Adrenal gland (tissue), 5 donors: ENCODE measurements around the gene LMNA.

Experiments used
- CTCF ChIP-seq, 6 experiments: fragments of 450-650 bp in 4 of 6; fragments of 200-600 bp in 2 of 6; sonication (generic) in 1 of 6; IDR thresholded peaks; 1 replicate in 5 of 6; 2 replicates in 1 of 6; pipeline versions ENCODE4 v1.5.1 to v1.8.0; 2016 to 2021; ENCODE audit warnings: antibody characterized with exemption in 6 of 6, mild to moderate bottlenecking in 2 of 6, moderate library complexity in 1 of 6
- POLR2A ChIP-seq, 2 donors: fragments of 450-650 bp; IDR thresholded peaks; one replicate each; pipeline ENCODE4 v1.6.1; 2017; ENCODE audit warnings: antibody characterized with exemption in 2 of 2, mild to moderate bottlenecking in 2 of 2, moderate library complexity in 1 of 2
- donor health status: DM: no; HTN: no; CAD: no.

GRCh38 chr1:156124557-156125483, 10.3 kb downstream of the LMNA start:
- no peak for TF ChIP-seq CTCF (IDR thresholded peaks at IDR 0.05)
- peak in 1 of 2 donors; percentile 66 for TF ChIP-seq POLR2A (IDR thresholded peaks at IDR 0.05)
